Endothelial cell of umbilical vein (primary cell): ENCODE results near the gene OR51D1. TPM values are rescaled to one million over a fixed set of nuclear protein-coding genes. Genes with fewer than 3 reads are reported as not detected.

Experiments
- BruUV-seq: library from RNA; stranded (reverse); fragments of 400-500 nt; replicated peaks from 2 replicates; lab custom pipeline; 2021; lab: Mats Ljungman, UMichigan
- CTCF ChIA-PET: fragments of 300-600, 350-600 bp; sonication (Branson Sonifier 250); formaldehyde crosslinking; loops from one replicate; lab custom pipeline; 2021; ENCODE audit warnings: antibody characterized with exemption, inconsistent platforms; lab: Charles Lee
- POLR2A ChIA-PET: fragments of 300-600, 350-600 bp; sonication (Branson Sonifier 250); formaldehyde crosslinking; loops from one replicate; lab custom pipeline; 2021; ENCODE audit warnings: antibody characterized with exemption, inconsistent platforms; lab: Charles Lee
- DNase-seq: peaks from one replicate; pipeline ENCODE4 v3.0.0-alpha.2; 2011; ENCODE audit warnings: low read depth, low spot score
- FAIRE-seq: peaks from 2 replicates; lab custom pipeline; 2011; peaks lifted over from hg19 to GRCh38; lab: Jason Lieb, UNC
- H2AFZ ChIP-seq: 2 replicates; pipeline ENCODE4 v1.6.0; 2012; ENCODE audit warnings: low read depth, low read length, control low read depth, inconsistent platforms
- H3K27ac ChIP-seq: 2 replicates; pipeline ENCODE4 v1.5.1; 2011; ENCODE audit warnings: low read depth, mild to moderate bottlenecking, control low read depth, low read length, moderate library complexity; ENCODE audit not compliant: insufficient read depth
- H3K27me3 ChIP-seq, 2 experiments: 2 replicates each; pipeline versions ENCODE4 v1.6.0 to v1.6.1; 2011; ENCODE audit warnings: low read length in 2 of 2, mixed read lengths in 1 of 2; ENCODE audit not compliant: control insufficient read depth in 2 of 2, insufficient read depth in 2 of 2
- H3K36me3 ChIP-seq, 2 experiments: 2 replicates in 1 of 2; 3 replicates in 1 of 2; pipeline ENCODE4 v1.5.1; 2011; ENCODE audit warnings: low read length in 2 of 2, mild to moderate bottlenecking in 1 of 2, moderate library complexity in 1 of 2; ENCODE audit not compliant: control insufficient read depth in 2 of 2, insufficient read depth in 2 of 2; ENCODE audit errors: extremely low read depth in 1 of 2
- H3K4me1 ChIP-seq: 3 replicates; pipeline ENCODE4 v1.5.1; 2011; ENCODE audit warnings: mild to moderate bottlenecking, low read length; ENCODE audit not compliant: control insufficient read depth, insufficient read depth; ENCODE audit errors: extremely low read depth
- H3K4me2 ChIP-seq: 2 replicates; pipeline ENCODE4 v1.6.1; 2011; ENCODE audit warnings: low read length, control low read depth, mixed read lengths; ENCODE audit not compliant: insufficient read depth
- H3K4me3 ChIP-seq, 3 experiments: fragments of 200-600 bp in 1 of 3; sonication (generic), shearing (Covaris generic) in 1 of 3; replicated peaks in 1 of 3; 2 replicates each; pipeline ENCODE4 v1.5.1; 2011 to 2016; ENCODE audit warnings: control low read depth in 3 of 3, low read length in 3 of 3, mild to moderate bottlenecking in 2 of 3, inconsistent platforms in 1 of 3, low read depth in 1 of 3, moderate library complexity in 1 of 3; ENCODE audit not compliant: insufficient read depth in 1 of 3
- H3K79me2 ChIP-seq: 2 replicates; pipeline ENCODE4 v1.6.0; 2012; ENCODE audit warnings: low read length, inconsistent platforms; ENCODE audit not compliant: control insufficient read depth, insufficient read depth
- H3K9ac ChIP-seq: replicated peaks from 2 replicates; pipeline ENCODE3; 2011; ENCODE audit warnings: low read length, control low read depth; ENCODE audit not compliant: insufficient read depth; ENCODE audit errors: extremely low read depth
- H3K9me1 ChIP-seq: replicated peaks from 3 replicates; pipeline ENCODE4 v1.6.0; 2011; ENCODE audit warnings: mild to moderate bottlenecking, low read length; ENCODE audit not compliant: control insufficient read depth, insufficient read depth; ENCODE audit errors: extremely low read depth
- H3K9me3 ChIP-seq: replicated peaks from 2 replicates; pipeline ENCODE4 v1.5.1; 2012; ENCODE audit warnings: low read length, inconsistent platforms; ENCODE audit not compliant: control insufficient read depth, insufficient read depth
- H4K20me1 ChIP-seq: replicated peaks from 2 replicates; pipeline ENCODE3; 2011; ENCODE audit warnings: mild to moderate bottlenecking, low read length; ENCODE audit not compliant: control insufficient read depth, insufficient read depth; ENCODE audit errors: extremely low read depth
- CTCF ChIP-seq, 2 donors: IDR thresholded peaks; 1 replicate in 1 of 2; 2 replicates in 1 of 2; pipeline ENCODE4 v1.5.1; 2011; ENCODE audit warnings: low read length in 2 of 2, mild to moderate bottlenecking in 2 of 2, moderate library complexity in 2 of 2, control low read depth in 1 of 2, inconsistent platforms in 1 of 2, low read depth in 1 of 2; ENCODE audit not compliant: insufficient read depth in 1 of 2; ENCODE audit errors: extremely low read depth in 1 of 2
- GATA2 ChIP-seq: IDR thresholded peaks from 2 replicates; pipeline ENCODE4 v1.7.0; 2011; ENCODE audit warnings: low read depth, mild to moderate bottlenecking, moderate library complexity, mixed read lengths, low read length; ENCODE audit not compliant: insufficient read length, insufficient read depth
- MAX ChIP-seq: IDR thresholded peaks from 2 replicates; pipeline ENCODE4 v1.6.1; 2011; ENCODE audit not compliant: insufficient read depth, insufficient read length
- POLR2A ChIP-seq: IDR thresholded peaks from 2 replicates; pipeline ENCODE4 v1.6.1; 2012; ENCODE audit warnings: low read depth, mild to moderate bottlenecking, control low read depth, low read length
- dilution Hi-C: fragments of 300-500 bp; cut with MboI; formaldehyde crosslinking; loops from one replicate; pipeline ENCODE4 v1.15.0; 2019; ENCODE audit warnings: low sequenced_read_pairs; ENCODE audit not compliant: extremely low pct_ligation_motif_present
- intact Hi-C: fragments of 100-400 bp; cut with micrococcal nuclease; formaldehyde crosslinking; loops from one replicate; pipeline ENCODE4 v1.10.0; 2022
- polyA plus RNA-seq, 4 experiments: library from polyadenylated mRNA; depleted of rRNA in 3 of 4; stranded (reverse) in 3 of 4; unstranded in 1 of 4; fragments of >200 nt; gene quantifications; 2 replicates each; pipeline versions ENCODE4 v1.2.1 to v1.2.3, GENCODE V29; 2011 to 2012; ENCODE audit warnings: missing spikeins in 1 of 4
- total RNA-seq: library from RNA; stranded (reverse); gene quantifications from 2 replicates; pipeline ENCODE4 v1.2.3, GENCODE V29; 2021

Gene OR51D1
- total and polyA plus RNA-seq, 2 donors (not counting 3 experiments of a cell fraction or from before 2014, with no cell fraction given): not detected

GRCh38 chr11:4671741-4672140 lies 34.5 kb downstream of the OR51D1 start:
- no TSS peak for BruUV-seq

GRCh38 chr11:4672470-4672869 lies 35.2 kb downstream of the OR51D1 start:
- no peaks in the 10 kb centered on the region for H3K4me1 ChIP-seq
- H3K27me3 ChIP-seq: no peaks in the 10 kb centered on the region
- DNase-seq: no peak
- H2AFZ ChIP-seq: no peak overlapping the region
- no peaks in the 10 kb centered on the region for H3K79me2 ChIP-seq
- POLR2A ChIA-PET: no interaction called here
- BruUV-seq: no TSS peak
- no peaks in the 10 kb centered on the region for H3K36me3 ChIP-seq
- no peak overlapping the region for H3K4me3 ChIP-seq
- FAIRE-seq: no peak
- no peak overlapping the region for H3K4me2 ChIP-seq
- no peaks in the 10 kb centered on the region for H3K9me3 ChIP-seq
- H3K9ac ChIP-seq: no peak overlapping the region
- no peaks in the 10 kb centered on the region for H4K20me1 ChIP-seq
- CTCF ChIA-PET: no interaction called here
- TF ChIP-seq POLR2A (no peak), MAX (no peak)
- H3K9me1 ChIP-seq: no peaks in the 10 kb centered on the region
- dilution Hi-C loops: no loop called here
- H3K27ac ChIP-seq: no peak overlapping the region
- intact Hi-C loops: no loop called here

More at GRCh38 chr11:4671741-4672140, 34.5 kb downstream of the OR51D1 start:
- DNase-seq (no peak), FAIRE-seq (no peak)
- Histone ChIP-seq H3K27ac (no peak overlapping the region), H3K9ac (no peak overlapping the region), H3K79me2 (no peaks in the 10 kb centered on the region), H3K36me3 (no peaks in the 10 kb centered on the region), H3K4me1 (no peaks in the 10 kb centered on the region), H3K9me1 (no peaks in the 10 kb centered on the region), H3K4me2 (no peak overlapping the region), H3K27me3 (no peaks in the 10 kb centered on the region), H2AFZ (no peak overlapping the region), H3K4me3 (no peak overlapping the region), H4K20me1 (no peaks in the 10 kb centered on the region), H3K9me3 (no peaks in the 10 kb centered on the region)
- intact Hi-C loops: no loop called here
- CTCF ChIA-PET: no interaction called here
- TF ChIP-seq POLR2A (no peak), GATA2 (no peak), CTCF (IDR thresholded peaks at IDR 0.05; ENCODE audit: extremely low read depth in 1 of 2, insufficient read depth in 1 of 2, low read depth in 1 of 2, low read length in 2 of 2) (no peak)
- POLR2A ChIA-PET: no interaction called here
- dilution Hi-C loops: no loop called here
